ENCODE results near the gene C3orf20.

C3orf20 gene

GRCh38 chr3:14700891-14701290 lies 25.9 kb downstream of the C3orf20 start:
- Histone ChIP-seq H3K4me1 (ENCODE audit: insufficient read depth, low read length, severe bottlenecking) (peaks cover 33% of the 10 kb centered on the region), H3K4me3 (ENCODE audit: low read depth, low read length, poor library complexity, severe bottlenecking) (no peak overlapping the region), H3K27ac (ENCODE audit: low read depth, low read length, poor library complexity, severe bottlenecking) (no peak overlapping the region), H3K79me2 (ENCODE audit: insufficient read depth, low read length) (no peaks in the 10 kb centered on the region; the same call in 1 of the 2 replicates), H3K36me3 (ENCODE audit: insufficient read depth, low read length) (peaks cover 61% of the 10 kb centered on the region), H4K20me1 (ENCODE audit: insufficient read depth, low read length) (no peaks in the 10 kb centered on the region), H3K9me3 (ENCODE audit: low read length) (no peaks in the 10 kb centered on the region), H3K9ac (ENCODE audit: low read length) (no peak overlapping the region), H3K9me2 (ENCODE audit: low read depth, low read length) (no peaks in the 10 kb centered on the region), H3F3A (ENCODE audit: insufficient read depth, low read length) (no peaks in the 10 kb centered on the region), H2AFZ (ENCODE audit: low read length) (no peak overlapping the region), H3K27me3 (ENCODE audit: insufficient read depth, low read length) (no peaks in the 10 kb centered on the region), H3K4me2 (ENCODE audit: low read length) (no peak overlapping the region)
- no peak for TF ChIP-seq EZH2 (IDR thresholded peaks at IDR 0.05; ENCODE audit: borderline replicate concordance, low read length)
- TF ChIP-seq CTCF (IDR thresholded peaks at IDR 0.05; ENCODE audit: low read length): no peak

- H3F3A ChIP-seq (ENCODE audit: insufficient read depth, low read length): no peaks in the 10 kb centered on the region
- H3K4me2 ChIP-seq (ENCODE audit: low read length): no peak overlapping the region
- no peak overlapping the region for H3K9ac ChIP-seq (ENCODE audit: low read length)
- no peaks in the 10 kb centered on the region for H3K9me2 ChIP-seq (ENCODE audit: low read depth, low read length)
- TF ChIP-seq CTCF (IDR thresholded peaks at IDR 0.05; ENCODE audit: low read length) (no peak), EZH2 (IDR thresholded peaks at IDR 0.05; ENCODE audit: borderline replicate concordance, low read length) (no peak)
- no peak overlapping the region for H3K27ac ChIP-seq (ENCODE audit: low read depth, low read length, poor library complexity, severe bottlenecking)
- H3K4me3 ChIP-seq (ENCODE audit: low read depth, low read length, poor library complexity, severe bottlenecking): no peak overlapping the region
- peaks cover 29% of the 10 kb centered on the region for H3K4me1 ChIP-seq (ENCODE audit: insufficient read depth, low read length, severe bottlenecking)
- H4K20me1 ChIP-seq (ENCODE audit: insufficient read depth, low read length): no peaks in the 10 kb centered on the region
- H3K9me3 ChIP-seq (ENCODE audit: low read length): no peaks in the 10 kb centered on the region
- H3K36me3 ChIP-seq (ENCODE audit: insufficient read depth, low read length): peaks cover 55% of the 10 kb centered on the region
- H3K79me2 ChIP-seq (ENCODE audit: insufficient read depth, low read length): no peaks in the 10 kb centered on the region; the same call in 1 of the 2 replicates
- H2AFZ ChIP-seq (ENCODE audit: low read length): no peak overlapping the region
- no peaks in the 10 kb centered on the region for H3K27me3 ChIP-seq (ENCODE audit: insufficient read depth, low read length)
Observed at GRCh38 chr3:14701676-14702075, 26.7 kb downstream of the C3orf20 start.

GRCh38 chr3:14703128-14703750 lies 28.3 kb downstream of the C3orf20 start:
- Histone ChIP-seq H3K27ac (ENCODE audit: low read depth, low read length, poor library complexity, severe bottlenecking) (no peak overlapping the region), H3K36me3 (ENCODE audit: insufficient read depth, low read length) (peaks cover 62% of the 10 kb centered on the region), H3K79me2 (ENCODE audit: insufficient read depth, low read length) (no peaks in the 10 kb centered on the region), H3K4me1 (ENCODE audit: insufficient read depth, low read length, severe bottlenecking) (peaks cover 22% of the 10 kb centered on the region), H4K20me1 (ENCODE audit: insufficient read depth, low read length) (no peaks in the 10 kb centered on the region), H3K9ac (ENCODE audit: low read length) (no peak overlapping the region), H3K27me3 (ENCODE audit: insufficient read depth, low read length) (no peaks in the 10 kb centered on the region), H2AFZ (ENCODE audit: low read length) (no peak overlapping the region), H3K4me3 (ENCODE audit: low read depth, low read length, poor library complexity, severe bottlenecking) (no peak overlapping the region), H3K4me2 (ENCODE audit: low read length) (no peak overlapping the region), H3K9me2 (ENCODE audit: low read depth, low read length) (no peaks in the 10 kb centered on the region), H3F3A (ENCODE audit: insufficient read depth, low read length) (no peaks in the 10 kb centered on the region), H3K9me3 (ENCODE audit: low read length) (no peaks in the 10 kb centered on the region)
- TF ChIP-seq CTCF (IDR thresholded peaks at IDR 0.05; ENCODE audit: low read length) (no peak), EZH2 (IDR thresholded peaks at IDR 0.05; ENCODE audit: borderline replicate concordance, low read length) (no peak)

Measured in OCI-LY1 (cell line).